Adipocyte (in vitro differentiated cells): ENCODE data around the gene GRAMD2A.

Source experiments
- DNase-seq: peaks from one replicate; pipeline ENCODE4 v3.0.0-alpha.2; 2015; ENCODE audit warnings: low read depth
- H3K27me3 ChIP-seq: replicated peaks from 2 replicates; pipeline ENCODE4 v1.7.0; 2013; ENCODE audit warnings: mild to moderate bottlenecking, low read length, moderate library complexity; ENCODE audit not compliant: control insufficient read depth, insufficient read depth
- H3K36me3 ChIP-seq: 2 replicates; pipeline ENCODE4 v1.7.0; 2013; ENCODE audit warnings: low read length, mild to moderate bottlenecking, moderate library complexity; ENCODE audit not compliant: control insufficient read depth, insufficient read depth, severe bottlenecking
- H3K4me1 ChIP-seq: 2 replicates; pipeline ENCODE4 v1.7.0; 2013; ENCODE audit warnings: mild to moderate bottlenecking, low read length, moderate library complexity; ENCODE audit not compliant: control insufficient read depth, insufficient read depth
- H3K4me3 ChIP-seq: 2 replicates; pipeline ENCODE4 v1.7.0; 2013; ENCODE audit warnings: mild to moderate bottlenecking, low read length, moderate library complexity
- H3K9ac ChIP-seq: 2 replicates; pipeline ENCODE4 v1.7.0; 2013; ENCODE audit warnings: mild to moderate bottlenecking, low read length, moderate library complexity
- H3K9me3 ChIP-seq: 2 replicates; pipeline ENCODE4 v1.7.0; 2013; ENCODE audit warnings: mild to moderate bottlenecking, low read length, moderate library complexity; ENCODE audit not compliant: control insufficient read depth

GRAMD2A gene

GRCh38 chr15:72231066-72231832 lies 33.7 kb upstream of the GRAMD2A start, which contains the start of gene PKM:
Gene PKM, minus strand, starts transcription at chr15:72231190. Its CDS starts 12,093 bp downstream, at chr15:72219097.
- no peaks in the 10 kb centered on the region for H3K9me3 ChIP-seq
- peak; percentile 94 for DNase-seq
- H3K36me3 ChIP-seq, result no peaks in the 10 kb centered on the region
- H3K9ac ChIP-seq, result peak within 1 kb of the TSS; percentile 97
- H3K4me3 ChIP-seq, result peak within 1 kb of the TSS; percentile 97
- H3K27me3 ChIP-seq, result no peaks in the 10 kb centered on the region
- peaks cover 39% of the 10 kb centered on the region for H3K4me1 ChIP-seq

GRCh38 chr15:72230197-72231065 lies 32.8 kb upstream of the GRAMD2A start:
- H3K27me3 ChIP-seq, result no peaks in the 10 kb centered on the region
- H3K36me3 ChIP-seq, result no peaks in the 10 kb centered on the region
- peak overlapping the region; percentile 97 for H3K9ac ChIP-seq
- peak; percentile 97 for DNase-seq
- H3K9me3 ChIP-seq, result no peaks in the 10 kb centered on the region
- H3K4me1 ChIP-seq, result peaks cover 46% of the 10 kb centered on the region
- peak overlapping the region; percentile 97 for H3K4me3 ChIP-seq

GRCh38 chr15:72229947-72230196 lies 32.3 kb upstream of the GRAMD2A start:
- Histone ChIP-seq H3K9ac (peak overlapping the region; percentile 97), H3K9me3 (no peaks in the 10 kb centered on the region), H3K27me3 (no peaks in the 10 kb centered on the region), H3K36me3 (no peaks in the 10 kb centered on the region), H3K4me3 (peak overlapping the region; percentile 97), H3K4me1 (peaks cover 46% of the 10 kb centered on the region)
- DNase-seq, result no peak

- peak; percentile 69 for DNase-seq
- peak overlapping the region; percentile 97 for H3K4me3 ChIP-seq
- H3K9ac ChIP-seq, result peak overlapping the region; percentile 97
- no peaks in the 10 kb centered on the region for H3K27me3 ChIP-seq
- H3K9me3 ChIP-seq, result no peaks in the 10 kb centered on the region
- H3K4me1 ChIP-seq, result peaks cover 46% of the 10 kb centered on the region
- peaks cover 3% of the 10 kb centered on the region for H3K36me3 ChIP-seq
These were observed 31.7 kb upstream of the GRAMD2A start for GRCh38 chr15:72229076-72229946.

GRCh38 chr15:72227720-72228119 lies 30.1 kb upstream of the GRAMD2A start:
- Histone ChIP-seq H3K36me3 (peaks cover 15% of the 10 kb centered on the region), H3K4me3 (peak overlapping the region; percentile 97), H3K4me1 (peaks cover 48% of the 10 kb centered on the region), H3K27me3 (no peaks in the 10 kb centered on the region), H3K9me3 (no peaks in the 10 kb centered on the region), H3K9ac (peak overlapping the region; percentile 97)
- DNase-seq, result no peak

GRCh38 chr15:72227192-72227586 lies 29.6 kb upstream of the GRAMD2A start:
- Histone ChIP-seq H3K4me1 (peaks cover 48% of the 10 kb centered on the region), H3K27me3 (no peaks in the 10 kb centered on the region), H3K36me3 (peaks cover 15% of the 10 kb centered on the region), H3K9me3 (no peaks in the 10 kb centered on the region), H3K4me3 (peak overlapping the region; percentile 67), H3K9ac (peak overlapping the region; percentile 97)
- peak; percentile 77 for DNase-seq

- Histone ChIP-seq H3K4me3 (no peak overlapping the region), H3K27me3 (no peaks in the 10 kb centered on the region), H3K9me3 (no peaks in the 10 kb centered on the region), H3K9ac (no peak overlapping the region), H3K4me1 (peaks cover 43% of the 10 kb centered on the region), H3K36me3 (peaks cover 43% of the 10 kb centered on the region)
- no peak for DNase-seq
These were observed 25.7 kb upstream of the GRAMD2A start for GRCh38 chr15:72223278-72223677.

GRCh38 chr15:72222393-72222792 lies 24.8 kb upstream of the GRAMD2A start:
- Histone ChIP-seq H3K4me3 (no peak overlapping the region), H3K4me1 (peaks cover 35% of the 10 kb centered on the region), H3K36me3 (peaks cover 52% of the 10 kb centered on the region), H3K27me3 (no peaks in the 10 kb centered on the region), H3K9me3 (no peaks in the 10 kb centered on the region), H3K9ac (no peak overlapping the region)
- peak; percentile 75 for DNase-seq

GRCh38 chr15:72220687-72221086 lies 23.1 kb upstream of the GRAMD2A start:
- Histone ChIP-seq H3K36me3 (peaks cover 69% of the 10 kb centered on the region), H3K9ac (no peak overlapping the region)
- DNase-seq, result no peak

GRCh38 chr15:72217216-72217615 lies 19.6 kb upstream of the GRAMD2A start:
- DNase-seq, result no peak
- peaks cover 87% of the 10 kb centered on the region for H3K36me3 ChIP-seq
- H3K9me3 ChIP-seq, result no peaks in the 10 kb centered on the region
- no peak overlapping the region for H3K9ac ChIP-seq
- no peaks in the 10 kb centered on the region for H3K27me3 ChIP-seq
- peaks cover 7% of the 10 kb centered on the region for H3K4me1 ChIP-seq
- H3K4me3 ChIP-seq, result no peak overlapping the region

More at GRCh38 chr15:72220687-72221086, 23.1 kb upstream of the GRAMD2A start:
- H3K4me1 ChIP-seq, result peaks cover 18% of the 10 kb centered on the region
- H3K9me3 ChIP-seq, result no peaks in the 10 kb centered on the region
- H3K4me3 ChIP-seq, result no peak overlapping the region
- H3K27me3 ChIP-seq, result no peaks in the 10 kb centered on the region

- no peak overlapping the region for H3K9ac ChIP-seq
- H3K36me3 ChIP-seq, result peaks cover 97% of the 10 kb centered on the region
- H3K4me3 ChIP-seq, result no peak overlapping the region
These were observed 18.5 kb upstream of the GRAMD2A start for GRCh38 chr15:72216079-72216478.

More at GRCh38 chr15:72216079-72216478, 18.5 kb upstream of the GRAMD2A start:
- no peaks in the 10 kb centered on the region for H3K27me3 ChIP-seq
- no peaks in the 10 kb centered on the region for H3K9me3 ChIP-seq
- no peaks in the 10 kb centered on the region for H3K4me1 ChIP-seq
- no peak for DNase-seq
